ENCODE data around the gene PRAMEF33.
"Not testable (repeated sequence)": the region's sequence is repeated elsewhere in the genome, so short reads cannot be mapped to it uniquely, and the experiment has no call there.

The PRAMEF33 gene

GRCh38 chr1:13353476-13353875 lies 50.1 kb downstream of the PRAMEF33 start:
- H3K36me3 ChIP-seq (ENCODE audit: control insufficient read depth, insufficient read depth, low read length); H3K27ac ChIP-seq (ENCODE audit: low read depth, low read length); H3K9ac ChIP-seq (ENCODE audit: low read length); H3K4me1 ChIP-seq (ENCODE audit: control insufficient read depth, insufficient read depth, low read length); H3K27me3 ChIP-seq (ENCODE audit: control insufficient read depth, insufficient read depth, low read length); H3K4me3 ChIP-seq (ENCODE audit: low read length): not testable (repeated sequence)

GRCh38 chr1:13354475-13354874 lies 51.1 kb downstream of the PRAMEF33 start:
- H3K4me1 ChIP-seq (ENCODE audit: control insufficient read depth, insufficient read depth, low read length); H3K27me3 ChIP-seq (ENCODE audit: control insufficient read depth, insufficient read depth, low read length); H3K27ac ChIP-seq (ENCODE audit: low read depth, low read length); H3K4me3 ChIP-seq (ENCODE audit: low read length); H3K9ac ChIP-seq (ENCODE audit: low read length); H3K36me3 ChIP-seq (ENCODE audit: control insufficient read depth, insufficient read depth, low read length): not testable (repeated sequence)

- not testable (repeated sequence) for H3K27me3 ChIP-seq (ENCODE audit: control insufficient read depth, insufficient read depth, low read length); H3K4me1 ChIP-seq (ENCODE audit: control insufficient read depth, insufficient read depth, low read length); H3K27ac ChIP-seq (ENCODE audit: low read depth, low read length); H3K4me3 ChIP-seq (ENCODE audit: low read length); H3K9ac ChIP-seq (ENCODE audit: low read length); H3K36me3 ChIP-seq (ENCODE audit: control insufficient read depth, insufficient read depth, low read length)
Measured at GRCh38 chr1:13356774-13357173, 53.4 kb downstream of the PRAMEF33 start.

Measured in rectal smooth muscle tissue (tissue), 1 donor.